Osteocyte (in vitro differentiated cells): ENCODE measurements around the gene MAPK7. TPM values are rescaled to one million over a fixed set of nuclear protein-coding genes. Genes with fewer than 3 reads are reported as not detected.
"Not testable (repeated sequence)": the region's sequence is repeated elsewhere in the genome, so short reads cannot be mapped to it uniquely, and the experiment has no call there.

ENCODE experiments used
- DNase-seq: peaks from one replicate; pipeline ENCODE4 v3.0.0; 2021; ENCODE audit warnings: mixed read lengths; ENCODE audit not compliant: unreplicated experiment; ENCODE audit errors: extremely low spot score
- H3K27ac Mint-ChIP-seq: one replicate; pipeline ENCODE4 v1.8.0; 2021; ENCODE audit warnings: mild to moderate bottlenecking, mixed read lengths; ENCODE audit not compliant: unreplicated experiment
- H3K27me3 Mint-ChIP-seq: one replicate; pipeline ENCODE4 v1.8.0; 2021; ENCODE audit warnings: mixed read lengths; ENCODE audit not compliant: unreplicated experiment
- H3K36me3 Mint-ChIP-seq: one replicate; pipeline ENCODE4 v1.8.0; 2021; ENCODE audit warnings: mixed read lengths; ENCODE audit not compliant: unreplicated experiment
- H3K4me1 Mint-ChIP-seq: one replicate; pipeline ENCODE4 v1.8.0; 2021; ENCODE audit warnings: mixed read lengths; ENCODE audit not compliant: unreplicated experiment
- H3K4me3 Mint-ChIP-seq: one replicate; pipeline ENCODE4 v1.8.0; 2021; ENCODE audit warnings: mild to moderate bottlenecking, moderate library complexity, mixed read lengths; ENCODE audit not compliant: unreplicated experiment
- H3K9me3 Mint-ChIP-seq: one replicate; pipeline ENCODE4 v1.8.0; 2021; ENCODE audit warnings: mixed read lengths; ENCODE audit not compliant: unreplicated experiment
- total RNA-seq: library from RNA; stranded (reverse); gene quantifications from 2 replicates; pipeline ENCODE4 v1.2.1, GENCODE V29; 2021
- TF ChIP-seq, protein P1 (sequence below): fragments of 200-600 bp; sonication (generic); IDR thresholded peaks from 2 replicates; pipeline ENCODE4 v1.5.0; 2021; ENCODE audit warnings: antibody characterized with exemption, mild to moderate bottlenecking, moderate library complexity

MAPK7 gene
- total RNA-seq, 1 donor from 2014 or later = 37.1 TPM

DNA sequence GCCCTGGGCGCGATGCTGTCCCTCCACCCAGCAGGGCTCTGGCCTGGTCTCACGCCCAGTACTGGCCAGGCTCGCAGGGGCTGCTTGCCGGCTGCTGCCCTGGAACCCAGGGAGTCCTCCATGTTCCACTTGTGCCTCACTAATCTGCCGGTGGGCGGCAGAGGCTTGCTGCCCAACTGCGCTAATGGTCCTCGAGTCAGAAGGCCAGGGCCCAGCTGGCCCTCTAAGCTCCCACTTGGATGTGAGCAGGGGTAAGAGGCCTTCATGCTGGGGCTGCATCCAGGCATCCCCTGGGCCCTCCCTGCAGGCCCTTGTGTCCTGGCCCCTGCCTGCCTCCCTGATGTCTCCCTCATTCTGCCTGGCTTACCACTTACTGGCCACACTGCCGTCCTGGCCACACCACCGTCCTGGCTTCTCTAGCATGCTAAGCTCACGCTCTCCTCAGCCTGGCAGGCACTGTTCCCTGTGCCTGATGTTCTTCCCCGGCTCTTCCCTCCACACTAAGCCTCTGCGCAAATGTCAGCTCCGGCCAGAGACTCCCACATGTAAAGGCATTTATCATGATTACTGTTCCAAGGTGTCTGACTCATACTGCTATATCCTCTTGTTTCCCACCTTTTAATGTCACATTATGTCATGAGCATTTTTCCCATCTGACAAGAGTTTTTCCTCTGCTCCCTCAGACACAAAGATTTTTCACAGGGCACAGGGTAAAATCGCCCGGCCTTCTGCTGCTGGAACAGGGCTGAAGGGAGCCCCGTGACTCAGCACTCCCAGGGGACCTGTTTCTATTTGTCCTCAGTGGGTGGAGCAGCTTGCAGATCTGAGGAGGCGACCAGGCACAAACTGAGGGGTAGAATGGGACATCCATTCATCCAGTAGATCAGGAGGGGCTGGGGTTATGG, 31.7 kb upstream of the MAPK7 start:
- no peaks in the 10 kb centered on the region for H3K27me3 Mint-ChIP-seq
- TF ChIP-seq, protein P1, sequence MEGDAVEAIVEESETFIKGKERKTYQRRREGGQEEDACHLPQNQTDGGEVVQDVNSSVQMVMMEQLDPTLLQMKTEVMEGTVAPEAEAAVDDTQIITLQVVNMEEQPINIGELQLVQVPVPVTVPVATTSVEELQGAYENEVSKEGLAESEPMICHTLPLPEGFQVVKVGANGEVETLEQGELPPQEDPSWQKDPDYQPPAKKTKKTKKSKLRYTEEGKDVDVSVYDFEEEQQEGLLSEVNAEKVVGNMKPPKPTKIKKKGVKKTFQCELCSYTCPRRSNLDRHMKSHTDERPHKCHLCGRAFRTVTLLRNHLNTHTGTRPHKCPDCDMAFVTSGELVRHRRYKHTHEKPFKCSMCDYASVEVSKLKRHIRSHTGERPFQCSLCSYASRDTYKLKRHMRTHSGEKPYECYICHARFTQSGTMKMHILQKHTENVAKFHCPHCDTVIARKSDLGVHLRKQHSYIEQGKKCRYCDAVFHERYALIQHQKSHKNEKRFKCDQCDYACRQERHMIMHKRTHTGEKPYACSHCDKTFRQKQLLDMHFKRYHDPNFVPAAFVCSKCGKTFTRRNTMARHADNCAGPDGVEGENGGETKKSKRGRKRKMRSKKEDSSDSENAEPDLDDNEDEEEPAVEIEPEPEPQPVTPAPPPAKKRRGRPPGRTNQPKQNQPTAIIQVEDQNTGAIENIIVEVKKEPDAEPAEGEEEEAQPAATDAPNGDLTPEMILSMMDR = no peak
- H3K4me3 Mint-ChIP-seq = no peak overlapping the region
- H3K36me3 Mint-ChIP-seq = peaks cover 8% of the 10 kb centered on the region
- H3K9me3 Mint-ChIP-seq = no peaks in the 10 kb centered on the region
- H3K4me1 Mint-ChIP-seq = peaks cover 36% of the 10 kb centered on the region
- DNase-seq = no peak
- H3K27ac Mint-ChIP-seq = peak overlapping the region; percentile 88

DNA sequence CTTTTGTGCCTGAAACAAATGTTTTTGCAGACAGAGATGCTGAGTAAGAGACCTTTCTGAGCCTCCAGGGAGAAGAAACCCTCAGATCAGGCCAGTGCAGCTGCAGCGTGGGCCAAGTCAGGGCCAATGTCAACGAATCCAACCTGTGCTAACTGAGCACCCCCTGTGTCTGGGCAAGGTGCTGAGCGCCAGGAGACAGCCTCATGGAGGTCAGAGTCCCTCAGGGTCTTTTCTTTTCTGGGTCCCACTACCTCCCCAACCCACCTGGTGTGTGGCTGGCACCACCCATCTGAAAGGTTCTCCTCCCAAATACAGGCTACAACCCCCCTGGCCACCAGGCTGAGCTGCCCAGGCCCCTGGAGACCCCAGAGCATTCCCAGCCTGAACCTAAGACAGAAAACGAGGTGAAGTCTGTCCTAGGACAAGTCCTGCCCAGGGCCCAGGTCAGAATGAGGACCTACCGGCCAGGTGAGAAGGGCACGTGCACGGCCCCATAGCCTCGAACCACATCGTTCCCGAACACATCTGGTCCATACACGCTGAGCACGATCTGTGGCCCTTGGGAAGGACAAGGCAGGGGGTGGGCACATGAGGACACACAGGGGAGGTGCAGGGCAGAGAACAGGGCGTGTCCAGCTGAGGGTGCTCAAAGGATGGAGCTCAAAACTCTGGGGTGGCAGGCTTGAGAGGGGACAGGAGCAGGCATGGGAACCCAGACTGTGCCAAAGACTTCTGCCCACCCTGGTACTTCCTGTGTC, 30.8 kb upstream of the MAPK7 start:
- Mint-ChIP-seq H3K27me3 (no peaks in the 10 kb centered on the region), H3K27ac (peak overlapping the region; percentile 88), H3K4me3 (no peak overlapping the region)

DNA sequence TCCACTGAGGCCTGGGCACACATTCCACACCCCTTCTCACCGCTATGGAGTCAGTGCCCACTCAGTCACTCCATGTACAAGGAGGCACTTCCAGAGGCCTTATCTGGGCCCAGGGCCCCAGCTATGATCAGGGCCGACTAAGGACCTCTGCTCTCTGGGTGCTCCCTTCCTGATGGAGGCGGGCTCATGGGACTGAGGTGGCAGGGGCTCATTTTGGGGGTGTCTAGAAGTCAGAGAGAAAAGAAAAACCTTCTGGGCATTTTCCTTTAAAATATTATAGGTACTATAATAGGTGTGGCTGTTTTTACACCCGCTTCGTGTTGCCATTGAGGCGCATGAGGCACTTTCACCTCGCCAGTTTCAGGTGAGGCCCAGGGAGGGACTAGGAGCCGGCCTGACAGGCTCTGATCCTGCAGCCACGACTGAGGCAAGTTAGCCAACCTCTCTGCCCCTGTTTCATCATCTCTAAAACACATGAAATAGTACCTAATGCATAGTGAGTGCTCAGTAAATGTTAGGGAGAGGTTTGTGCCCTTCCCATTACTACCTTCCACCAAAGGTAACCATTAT, 30.1 kb upstream of the MAPK7 start:
- Mint-ChIP-seq H3K27ac (no peak overlapping the region), H3K36me3 (peaks cover 8% of the 10 kb centered on the region), H3K9me3 (no peaks in the 10 kb centered on the region), H3K27me3 (no peaks in the 10 kb centered on the region), H3K4me1 (peaks cover 28% of the 10 kb centered on the region), H3K4me3 (no peak overlapping the region)
- TF ChIP-seq, protein P1 = no peak
- DNase-seq = no peak

More for the DNA sequence above, 30.8 kb upstream of the MAPK7 start:
- peaks cover 28% of the 10 kb centered on the region for H3K4me1 Mint-ChIP-seq
- TF ChIP-seq, protein P1 = no peak
- H3K9me3 Mint-ChIP-seq = no peaks in the 10 kb centered on the region
- peaks cover 8% of the 10 kb centered on the region for H3K36me3 Mint-ChIP-seq
- no peak for DNase-seq

DNA sequence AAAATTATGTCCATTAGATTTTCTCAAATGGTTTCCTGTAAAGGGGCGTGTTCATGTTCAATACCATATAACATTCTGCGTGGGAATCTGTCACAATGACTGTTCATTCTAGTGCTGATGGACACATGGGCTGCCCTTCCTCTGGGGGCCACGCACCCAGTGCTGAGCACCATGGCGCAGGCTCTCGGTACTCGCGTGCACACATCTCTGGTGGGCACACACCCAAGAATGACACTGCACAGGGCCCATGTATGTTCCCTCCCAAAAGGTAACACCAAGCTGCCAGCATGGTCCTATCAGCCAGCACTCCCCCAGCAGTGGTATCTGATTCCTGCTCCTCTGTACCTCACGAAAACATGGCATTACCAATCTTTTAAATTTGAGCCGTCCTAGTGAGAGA, 29.5 kb upstream of the MAPK7 start:
- Mint-ChIP-seq H3K4me1 (peaks cover 28% of the 10 kb centered on the region), H3K27me3 (no peaks in the 10 kb centered on the region), H3K36me3 (peaks cover 8% of the 10 kb centered on the region), H3K9me3 (no peaks in the 10 kb centered on the region), H3K27ac (no peak overlapping the region), H3K4me3 (no peak overlapping the region)
- no peak for DNase-seq
- TF ChIP-seq, protein P1 = no peak

DNA sequence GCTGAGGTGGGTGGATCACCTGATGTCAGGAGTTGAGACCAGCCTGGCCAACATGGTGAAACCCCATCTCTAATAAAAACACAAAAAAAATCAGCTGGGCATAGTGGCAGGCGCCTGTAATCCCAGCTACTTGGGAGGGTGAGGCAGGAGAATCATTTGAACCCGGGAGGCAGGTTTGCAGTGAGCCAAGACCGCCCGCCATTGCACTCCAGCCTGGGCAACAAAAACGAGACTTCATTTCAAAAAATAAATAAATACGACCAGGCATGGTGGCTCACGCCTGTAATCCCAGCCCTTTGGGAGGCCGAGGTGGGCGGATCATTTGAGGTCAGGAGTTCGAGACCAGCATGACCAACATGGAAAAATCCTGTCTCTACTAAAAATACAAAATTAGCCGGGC, 24.9 kb upstream of the MAPK7 start:
- H3K9me3 Mint-ChIP-seq, DNase-seq, H3K27ac Mint-ChIP-seq, H3K27me3 Mint-ChIP-seq, H3K4me3 Mint-ChIP-seq: not testable (repeated sequence)
- peaks cover 12% of the 10 kb centered on the region for H3K4me1 Mint-ChIP-seq
- H3K36me3 Mint-ChIP-seq = peaks cover 14% of the 10 kb centered on the region
